K562 (cell line): ENCODE data around the gene SENP1.

Source experiments
- BACH1 ChIP-seq: fragments of 200-800 bp; sonication (Bioruptor generic); IDR thresholded peaks from 2 replicates; pipeline ENCODE4 v1.6.1; 2016; ENCODE audit warnings: missing genetic modification characterization, missing compliant biosample characterization
- NFXL1 ChIP-seq: fragments of 450-650 bp; formaldehyde crosslinking; IDR thresholded peaks from 2 replicates; pipeline ENCODE4 v1.4.0; 2021; ENCODE audit warnings: mild to moderate bottlenecking
- PHTF2 ChIP-seq: fragments of 250-450 bp; sonication (Bioruptor Pico); IDR thresholded peaks from 2 replicates; pipeline ENCODE4 v1.5.0; 2021; ENCODE audit warnings: mild to moderate bottlenecking
- RFX5 ChIP-seq: IDR thresholded peaks from 2 replicates; pipeline ENCODE4 v1.6.1; 2011; ENCODE audit warnings: low read depth, mild to moderate bottlenecking, improper control_type of control experiment, low read length
- SMARCA4 ChIP-seq: fragments of 450-650 bp; IDR thresholded peaks from 2 replicates; pipeline ENCODE4 v1.6.1; 2016
- SP1 ChIP-seq: sonication (generic); formaldehyde crosslinking; IDR thresholded peaks from 2 replicates; pipeline ENCODE4 v1.8.1; 2022; ENCODE audit warnings: mild to moderate bottlenecking, missing genetic modification reagents
- TAF1 ChIP-seq: IDR thresholded peaks from 2 replicates; pipeline ENCODE4 v1.6.1; 2011; ENCODE audit warnings: mild to moderate bottlenecking, low read length, moderate library complexity; ENCODE audit not compliant: insufficient read depth, control insufficient read depth, severe bottlenecking; ENCODE audit errors: extremely low read depth
- ZMIZ1 ChIP-seq, 2 experiments: fragments of 150-350 bp in 1 of 2; IDR thresholded peaks; 2 replicates each; pipeline ENCODE4 v1.6.1; 2012 to 2016; ENCODE audit warnings: low read depth in 2 of 2, low read length in 2 of 2, mild to moderate bottlenecking in 1 of 2, moderate library complexity in 1 of 2
- ZNF282 ChIP-seq: sonication (generic); formaldehyde crosslinking; IDR thresholded peaks from 2 replicates; pipeline ENCODE4 v1.8.1; 2023; ENCODE audit warnings: missing genetic modification reagents
- TF ChIP-seq, protein P1 (sequence below), 3 experiments: IDR thresholded peaks in 2 of 3; conservative IDR thresholded peaks in 1 of 3; 2 replicates each; pipeline ENCODE4 v1.5.1; 2011 to 2012; ENCODE audit warnings: low read length in 3 of 3, mild to moderate bottlenecking in 3 of 3, control low read depth in 2 of 3, improper control_type of control experiment in 1 of 3, inconsistent platforms in 1 of 3, low read depth in 1 of 3, mixed read lengths in 1 of 3, moderate library complexity in 1 of 3; ENCODE audit not compliant: insufficient read depth in 2 of 3

- TF ChIP-seq BACH1 (tag), result no peak
- no peak for TF ChIP-seq PHTF2 (CRISPR knock-in tag)
- TF ChIP-seq RFX5, result no peak
- TF ChIP-seq TAF1, result no peak
- TF ChIP-seq, protein P1, sequence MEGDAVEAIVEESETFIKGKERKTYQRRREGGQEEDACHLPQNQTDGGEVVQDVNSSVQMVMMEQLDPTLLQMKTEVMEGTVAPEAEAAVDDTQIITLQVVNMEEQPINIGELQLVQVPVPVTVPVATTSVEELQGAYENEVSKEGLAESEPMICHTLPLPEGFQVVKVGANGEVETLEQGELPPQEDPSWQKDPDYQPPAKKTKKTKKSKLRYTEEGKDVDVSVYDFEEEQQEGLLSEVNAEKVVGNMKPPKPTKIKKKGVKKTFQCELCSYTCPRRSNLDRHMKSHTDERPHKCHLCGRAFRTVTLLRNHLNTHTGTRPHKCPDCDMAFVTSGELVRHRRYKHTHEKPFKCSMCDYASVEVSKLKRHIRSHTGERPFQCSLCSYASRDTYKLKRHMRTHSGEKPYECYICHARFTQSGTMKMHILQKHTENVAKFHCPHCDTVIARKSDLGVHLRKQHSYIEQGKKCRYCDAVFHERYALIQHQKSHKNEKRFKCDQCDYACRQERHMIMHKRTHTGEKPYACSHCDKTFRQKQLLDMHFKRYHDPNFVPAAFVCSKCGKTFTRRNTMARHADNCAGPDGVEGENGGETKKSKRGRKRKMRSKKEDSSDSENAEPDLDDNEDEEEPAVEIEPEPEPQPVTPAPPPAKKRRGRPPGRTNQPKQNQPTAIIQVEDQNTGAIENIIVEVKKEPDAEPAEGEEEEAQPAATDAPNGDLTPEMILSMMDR (IDR thresholded peaks at IDR 0.05 in 2 of 3, conservative IDR thresholded peaks at IDR 0.05 in 1 of 3; ENCODE audit: insufficient read depth in 2 of 3, low read depth in 1 of 3, low read length in 3 of 3), result no peak
- no peak for TF ChIP-seq ZMIZ1 (IDR thresholded peaks at IDR 0.05; ENCODE audit: low read depth in 2 of 2, low read length in 2 of 2)
- no peak for TF ChIP-seq SP1 (CRISPR knock-in tag)
- TF ChIP-seq SMARCA4, result no peak
- no peak for TF ChIP-seq NFXL1 (CRISPR knock-in tag)
- TF ChIP-seq ZNF282 (CRISPR knock-in tag), result no peak
Measured at GRCh38 chr12:48039151-48039550, 66.7 kb downstream of the SENP1 start.
